T follicular helper cell (primary cell): ENCODE measurements around the gene SLC6A18.

Experiments
- DNase-seq: peaks from one replicate; pipeline ENCODE4 v3.0.0-alpha.2; 2020; ENCODE audit warnings: low read depth

The SLC6A18 gene

GRCh38 chr5:1231354-1231905 lies 6.2 kb downstream of the SLC6A18 start:
- DNase-seq: no peak

GRCh38 chr5:1232780-1233179 lies 7.6 kb downstream of the SLC6A18 start:
- no peak for DNase-seq

- no peak for DNase-seq
Observed at GRCh38 chr5:1235379-1235778, 10.2 kb downstream of the SLC6A18 start.

GRCh38 chr5:1235838-1236237 lies 10.7 kb downstream of the SLC6A18 start:
- no peak for DNase-seq

- DNase-seq: no peak
Observed at GRCh38 chr5:1239505-1240251, 14.5 kb downstream of the SLC6A18 start.

- DNase-seq: no peak
Observed at GRCh38 chr5:1240496-1241260, 15.5 kb downstream of the SLC6A18 start.

GRCh38 chr5:1241509-1242080 lies 16.4 kb downstream of the SLC6A18 start:
- no peak for DNase-seq

GRCh38 chr5:1242733-1243486 lies 17.7 kb downstream of the SLC6A18 start:
- no peak for DNase-seq

- DNase-seq: no peak
Observed at GRCh38 chr5:1243487-1244130, 18.4 kb downstream of the SLC6A18 start.

GRCh38 chr5:1244255-1244654 lies 19.1 kb downstream of the SLC6A18 start:
- no peak for DNase-seq

GRCh38 chr5:1244976-1245375 lies 19.8 kb downstream of the SLC6A18 start:
- no peak for DNase-seq

- no peak for DNase-seq
Observed at GRCh38 chr5:1245905-1246576, 20.9 kb downstream of the SLC6A18 start.

- no peak for DNase-seq
Observed at GRCh38 chr5:1246711-1247431, 21.7 kb downstream of the SLC6A18 start.

GRCh38 chr5:1247811-1248210 lies 22.6 kb downstream of the SLC6A18 start:
- no peak for DNase-seq

- DNase-seq: no peak
Observed at GRCh38 chr5:1249366-1250280, 24.4 kb downstream of the SLC6A18 start.

- DNase-seq: no peak
Observed at GRCh38 chr5:1251678-1252580, 26.7 kb downstream of the SLC6A18 start.

- no peak for DNase-seq
Observed at GRCh38 chr5:1252681-1253080, 27.5 kb downstream of the SLC6A18 start.

GRCh38 chr5:1253456-1254105 lies 28.4 kb downstream of the SLC6A18 start:
- no peak for DNase-seq
